Neural cell (in vitro differentiated cells): ENCODE data around the gene SMAD1. TPM values are rescaled to one million over a fixed set of nuclear protein-coding genes. Genes with fewer than 3 reads are reported as not detected.
"Not testable (repeated sequence)": the region's sequence is repeated elsewhere in the genome, so short reads cannot be mapped to it uniquely, and the experiment has no call there.

ENCODE experiments used
- H2AFZ ChIP-seq: fragments of 200-600, 300-800 bp; sonication (generic), shearing (Covaris generic); 2 replicates; pipeline ENCODE4 v1.6.0; 2014; ENCODE audit warnings: low read depth, mild to moderate bottlenecking, antibody characterized with exemption, low read length, moderate library complexity
- H3F3A ChIP-seq: fragments of 200-600 bp; shearing (Covaris generic); 2 replicates; pipeline ENCODE4 v1.6.1; 2016; ENCODE audit warnings: mild to moderate bottlenecking, moderate library complexity, mixed read lengths, antibody characterized with exemption, low read length; ENCODE audit not compliant: insufficient read depth, poor library complexity, severe bottlenecking
- H3K27ac ChIP-seq: fragments of 200-600, 300-800 bp; sonication (generic), shearing (Covaris generic); 2 replicates; pipeline ENCODE4 v1.5.1; 2014; ENCODE audit warnings: mild to moderate bottlenecking, low read length, moderate library complexity
- H3K27me3 ChIP-seq: fragments of 300-800, 200-600 bp; sonication (generic), shearing (Covaris generic); 2 replicates; pipeline ENCODE4 v1.6.0; 2014; ENCODE audit warnings: mild to moderate bottlenecking, low read depth, low read length, moderate library complexity; ENCODE audit not compliant: insufficient read depth
- H3K36me3 ChIP-seq: fragments of 300-800, 200-600 bp; sonication (generic), shearing (Covaris generic); 2 replicates; pipeline ENCODE4 v1.5.1; 2014; ENCODE audit warnings: mild to moderate bottlenecking, antibody characterized with exemption, low read length, moderate library complexity; ENCODE audit not compliant: insufficient read depth
- H3K4me2 ChIP-seq: fragments of 300-800, 200-600 bp; sonication (generic), shearing (Covaris generic); 2 replicates; pipeline ENCODE4 v1.6.0; 2014; ENCODE audit warnings: mild to moderate bottlenecking, low read length
- H3K4me3 ChIP-seq: fragments of 300-800, 200-600 bp; sonication (generic), shearing (Covaris generic); 2 replicates; pipeline ENCODE4 v1.5.1; 2014; ENCODE audit warnings: mild to moderate bottlenecking, low read length, moderate library complexity
- H3K79me2 ChIP-seq: fragments of 200-600 bp; shearing (Covaris generic); replicated peaks from 2 replicates; pipeline ENCODE4 v1.6.0; 2014; ENCODE audit warnings: mild to moderate bottlenecking, low read length, moderate library complexity; ENCODE audit not compliant: insufficient read depth
- H3K9ac ChIP-seq: fragments of 300-800, 200-600 bp; sonication (generic), shearing (Covaris generic); 2 replicates; pipeline ENCODE4 v1.6.1; 2016; ENCODE audit warnings: mild to moderate bottlenecking, low read length, mixed read lengths
- H3K9me2 ChIP-seq: fragments of 200-600 bp; shearing (Covaris generic); 2 replicates; pipeline ENCODE4 v1.6.1; 2016; ENCODE audit warnings: mild to moderate bottlenecking, low read length, mixed read lengths; ENCODE audit not compliant: insufficient read depth
- H3K9me3 ChIP-seq: fragments of 200-600, 300-800 bp; sonication (generic), shearing (Covaris generic); 2 replicates; pipeline ENCODE4 v1.6.1; 2016; ENCODE audit warnings: mild to moderate bottlenecking, mixed run types, low read length, moderate library complexity, mixed read lengths
- H4K20me1 ChIP-seq: fragments of 200-600 bp; shearing (Covaris generic); 2 replicates; pipeline ENCODE4 v1.6.1; 2016; ENCODE audit warnings: mild to moderate bottlenecking, mixed run types; ENCODE audit not compliant: insufficient read depth
- CTCF ChIP-seq: fragments of 450-650 bp; IDR thresholded peaks from 2 replicates; pipeline ENCODE4 v1.5.1; 2014; ENCODE audit warnings: antibody characterized with exemption, mild to moderate bottlenecking, moderate library complexity; ENCODE audit not compliant: poor library complexity, severe bottlenecking
- EP300 ChIP-seq: fragments of 450-650 bp; conservative IDR thresholded peaks from 2 replicates; pipeline ENCODE4 v1.6.1; 2014; ENCODE audit warnings: antibody characterized with exemption, mild to moderate bottlenecking, moderate library complexity; ENCODE audit not compliant: poor library complexity, severe bottlenecking
- EZH2 ChIP-seq: fragments of 200-600, 300-800 bp; shearing (Covaris generic), sonication (generic); IDR thresholded peaks from 2 replicates; pipeline ENCODE4 v1.6.1; 2014; ENCODE audit warnings: antibody characterized with exemption, low read length, borderline replicate concordance, mild to moderate bottlenecking; ENCODE audit not compliant: insufficient read depth, poor library complexity, severe bottlenecking
- MXI1 ChIP-seq: fragments of 450-650 bp; conservative IDR thresholded peaks from 2 replicates; pipeline ENCODE4 v1.6.1; 2014; ENCODE audit warnings: antibody characterized with exemption, mild to moderate bottlenecking; ENCODE audit not compliant: poor library complexity, severe bottlenecking
- POLR2AphosphoS5 ChIP-seq: IDR thresholded peaks from 2 replicates; pipeline ENCODE4 v1.6.1; 2012
- RAD21 ChIP-seq: fragments of 450-650 bp; conservative IDR thresholded peaks from 2 replicates; pipeline ENCODE4 v1.6.1; 2014; ENCODE audit warnings: antibody characterized with exemption, mild to moderate bottlenecking, moderate library complexity
- SMC3 ChIP-seq: fragments of 450-650 bp; conservative IDR thresholded peaks from 2 replicates; pipeline ENCODE4 v1.6.1; 2014; ENCODE audit warnings: antibody characterized with exemption, mild to moderate bottlenecking, moderate library complexity; ENCODE audit not compliant: poor library complexity
- TAF1 ChIP-seq: IDR thresholded peaks from 2 replicates; pipeline ENCODE4 v1.6.1; 2012; ENCODE audit warnings: low read depth
- polyA plus RNA-seq: library from polyadenylated mRNA; depleted of rRNA; stranded (reverse); fragments of >200 nt; gene quantifications from 2 replicates; pipeline ENCODE4 v1.2.3, GENCODE V29; 2014
- TF ChIP-seq, protein P1 (sequence below): IDR thresholded peaks from 2 replicates; pipeline ENCODE4 v1.6.1; 2012; ENCODE audit warnings: borderline replicate concordance

Gene SMAD1
- polyA plus RNA-seq, 1 donor from 2014 or later = 31.7 TPM

- Histone ChIP-seq H3K9me3 (no peaks in the 10 kb centered on the region), H2AFZ (no peak overlapping the region), H3K4me3 (no peak overlapping the region)
Observed at GRCh38 chr4:145587088-145587754, 105.6 kb downstream of the SMAD1 start.

DNA sequence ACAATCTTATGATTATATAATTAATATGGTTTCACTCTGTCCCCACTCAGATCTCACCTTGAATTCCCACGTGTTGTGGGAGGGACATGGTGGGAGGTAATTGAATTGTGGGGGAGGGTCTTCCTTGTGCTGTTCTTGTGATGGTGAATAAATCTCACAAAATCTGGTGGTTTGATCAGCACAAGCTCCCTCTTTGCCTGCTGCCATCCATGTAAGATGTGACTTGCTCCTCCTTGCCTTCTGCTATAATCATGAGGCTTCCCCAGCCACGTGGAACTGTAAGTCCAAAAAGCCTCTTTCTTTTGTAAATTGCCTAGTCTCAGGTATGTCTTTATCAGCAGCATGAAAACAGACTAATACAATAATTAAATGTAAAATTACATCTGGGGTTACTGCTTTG, 107.7 kb downstream of the SMAD1 start:
- H3K9me2 ChIP-seq, H3K9me3 ChIP-seq, H3K4me2 ChIP-seq, H3K27me3 ChIP-seq, H3F3A ChIP-seq, H2AFZ ChIP-seq, H3K36me3 ChIP-seq, H3K4me3 ChIP-seq, H3K9ac ChIP-seq, H3K27ac ChIP-seq, H3K79me2 ChIP-seq, H4K20me1 ChIP-seq: not testable (repeated sequence)

More at GRCh38 chr4:145587088-145587754, 105.6 kb downstream of the SMAD1 start:
- Histone ChIP-seq H3K79me2 (no peaks in the 10 kb centered on the region), H3K9ac (no peak overlapping the region), H3K36me3 (no peaks in the 10 kb centered on the region), H3K27ac (no peak overlapping the region), H3K9me2 (no peaks in the 10 kb centered on the region), H4K20me1 (no peaks in the 10 kb centered on the region), H3F3A (no peaks in the 10 kb centered on the region), H3K4me2 (no peak overlapping the region), H3K27me3 (no peaks in the 10 kb centered on the region)
- TF ChIP-seq SMC3 = no peak
- no peak for TF ChIP-seq EP300
- TF ChIP-seq POLR2AphosphoS5 = no peak
- no peak for TF ChIP-seq EZH2
- TF ChIP-seq, protein P1, sequence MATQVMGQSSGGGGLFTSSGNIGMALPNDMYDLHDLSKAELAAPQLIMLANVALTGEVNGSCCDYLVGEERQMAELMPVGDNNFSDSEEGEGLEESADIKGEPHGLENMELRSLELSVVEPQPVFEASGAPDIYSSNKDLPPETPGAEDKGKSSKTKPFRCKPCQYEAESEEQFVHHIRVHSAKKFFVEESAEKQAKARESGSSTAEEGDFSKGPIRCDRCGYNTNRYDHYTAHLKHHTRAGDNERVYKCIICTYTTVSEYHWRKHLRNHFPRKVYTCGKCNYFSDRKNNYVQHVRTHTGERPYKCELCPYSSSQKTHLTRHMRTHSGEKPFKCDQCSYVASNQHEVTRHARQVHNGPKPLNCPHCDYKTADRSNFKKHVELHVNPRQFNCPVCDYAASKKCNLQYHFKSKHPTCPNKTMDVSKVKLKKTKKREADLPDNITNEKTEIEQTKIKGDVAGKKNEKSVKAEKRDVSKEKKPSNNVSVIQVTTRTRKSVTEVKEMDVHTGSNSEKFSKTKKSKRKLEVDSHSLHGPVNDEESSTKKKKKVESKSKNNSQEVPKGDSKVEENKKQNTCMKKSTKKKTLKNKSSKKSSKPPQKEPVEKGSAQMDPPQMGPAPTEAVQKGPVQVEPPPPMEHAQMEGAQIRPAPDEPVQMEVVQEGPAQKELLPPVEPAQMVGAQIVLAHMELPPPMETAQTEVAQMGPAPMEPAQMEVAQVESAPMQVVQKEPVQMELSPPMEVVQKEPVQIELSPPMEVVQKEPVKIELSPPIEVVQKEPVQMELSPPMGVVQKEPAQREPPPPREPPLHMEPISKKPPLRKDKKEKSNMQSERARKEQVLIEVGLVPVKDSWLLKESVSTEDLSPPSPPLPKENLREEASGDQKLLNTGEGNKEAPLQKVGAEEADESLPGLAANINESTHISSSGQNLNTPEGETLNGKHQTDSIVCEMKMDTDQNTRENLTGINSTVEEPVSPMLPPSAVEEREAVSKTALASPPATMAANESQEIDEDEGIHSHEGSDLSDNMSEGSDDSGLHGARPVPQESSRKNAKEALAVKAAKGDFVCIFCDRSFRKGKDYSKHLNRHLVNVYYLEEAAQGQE = no peak
- TF ChIP-seq MXI1 = no peak
- no peak for TF ChIP-seq RAD21
- no peak for TF ChIP-seq CTCF
- no peak for TF ChIP-seq TAF1
